PC-9 (cell line): ENCODE results near the gene SPTLC1.

Experiments
- EZH2 ChIP-seq: fragments of 200-600 bp; sonication (generic); IDR thresholded peaks from 2 replicates; pipeline ENCODE4 v1.8.0; 2017; ENCODE audit warnings: antibody characterized with exemption, low read depth
- TF ChIP-seq, protein P1 (sequence below): fragments of 200-600 bp; sonication (generic); conservative IDR thresholded peaks from 2 replicates; pipeline ENCODE4 v1.6.1; 2017; ENCODE audit warnings: mixed run types, antibody characterized with exemption, mild to moderate bottlenecking, moderate library complexity

DNA sequence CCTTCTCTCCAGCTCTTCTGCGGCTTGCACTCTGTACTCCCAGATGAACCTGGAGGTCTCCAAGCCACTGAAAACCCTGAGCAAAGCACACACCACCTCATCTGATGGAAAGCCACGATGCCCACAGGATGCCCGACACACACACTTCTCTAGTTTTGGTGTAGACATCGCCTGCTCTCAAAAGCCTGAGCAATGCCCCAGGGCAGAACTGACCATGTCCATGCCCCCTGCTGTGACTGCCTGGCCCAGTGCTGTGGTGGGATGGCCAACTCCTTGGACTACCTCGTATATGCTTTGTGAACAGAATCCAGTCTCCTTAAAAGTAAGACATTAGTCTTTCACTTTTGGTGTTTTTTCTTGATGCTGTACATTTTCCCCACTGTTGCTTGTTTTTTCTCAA, 81.2 kb downstream of the SPTLC1 start:
- TF ChIP-seq, protein P1, sequence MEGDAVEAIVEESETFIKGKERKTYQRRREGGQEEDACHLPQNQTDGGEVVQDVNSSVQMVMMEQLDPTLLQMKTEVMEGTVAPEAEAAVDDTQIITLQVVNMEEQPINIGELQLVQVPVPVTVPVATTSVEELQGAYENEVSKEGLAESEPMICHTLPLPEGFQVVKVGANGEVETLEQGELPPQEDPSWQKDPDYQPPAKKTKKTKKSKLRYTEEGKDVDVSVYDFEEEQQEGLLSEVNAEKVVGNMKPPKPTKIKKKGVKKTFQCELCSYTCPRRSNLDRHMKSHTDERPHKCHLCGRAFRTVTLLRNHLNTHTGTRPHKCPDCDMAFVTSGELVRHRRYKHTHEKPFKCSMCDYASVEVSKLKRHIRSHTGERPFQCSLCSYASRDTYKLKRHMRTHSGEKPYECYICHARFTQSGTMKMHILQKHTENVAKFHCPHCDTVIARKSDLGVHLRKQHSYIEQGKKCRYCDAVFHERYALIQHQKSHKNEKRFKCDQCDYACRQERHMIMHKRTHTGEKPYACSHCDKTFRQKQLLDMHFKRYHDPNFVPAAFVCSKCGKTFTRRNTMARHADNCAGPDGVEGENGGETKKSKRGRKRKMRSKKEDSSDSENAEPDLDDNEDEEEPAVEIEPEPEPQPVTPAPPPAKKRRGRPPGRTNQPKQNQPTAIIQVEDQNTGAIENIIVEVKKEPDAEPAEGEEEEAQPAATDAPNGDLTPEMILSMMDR, result no peak
- TF ChIP-seq EZH2, result no peak
